Neutrophil (primary cell): ENCODE results near the gene AHSG.

Experiments used
- H3K27ac ChIP-seq: fragments of 200-600 bp; sonication (generic); 2 replicates; pipeline ENCODE4 v1.5.1; 2016; ENCODE audit warnings: mild to moderate bottlenecking, moderate library complexity
- H3K27me3 ChIP-seq: fragments of 200-600 bp; sonication (generic); 2 replicates; pipeline ENCODE4 v1.6.0; 2016; ENCODE audit warnings: mild to moderate bottlenecking
- H3K36me3 ChIP-seq: fragments of 200-600 bp; sonication (generic); 2 replicates; pipeline ENCODE4 v1.5.1; 2017
- H3K4me1 ChIP-seq, 2 experiments: fragments of 200-600 bp in 1 of 2; sonication (generic) in 1 of 2; 1 replicate in 1 of 2; 2 replicates in 1 of 2; pipeline versions ENCODE4 v1.5.1 to v1.6.1; 2013 to 2016; ENCODE audit warnings: low read depth in 1 of 2, low read length in 1 of 2, mild to moderate bottlenecking in 1 of 2, moderate library complexity in 1 of 2; ENCODE audit not compliant: control insufficient read depth in 1 of 2, insufficient read depth in 1 of 2
- H3K4me3 ChIP-seq, 2 experiments: fragments of 200-600 bp in 1 of 2; sonication (generic) in 1 of 2; 1 replicate in 1 of 2; 2 replicates in 1 of 2; pipeline ENCODE4 v1.5.1; 2013 to 2016; ENCODE audit warnings: low read depth in 1 of 2, low read length in 1 of 2, mild to moderate bottlenecking in 1 of 2, moderate library complexity in 1 of 2
- H3K9me3 ChIP-seq: fragments of 200-600 bp; sonication (generic); 2 replicates; pipeline ENCODE4 v1.5.1; 2016
- CTCF ChIP-seq: fragments of 200-600 bp; sonication (generic); IDR thresholded peaks from 2 replicates; pipeline ENCODE4 v1.5.1; 2016; ENCODE audit warnings: antibody characterized with exemption

Gene AHSG

GRCh38 chr3:186608624-186609215 is 4.1 kb upstream of the AHSG start:
- no peaks in the 10 kb centered on the region for H3K4me1 ChIP-seq
- H3K27me3 ChIP-seq: peaks cover 19% of the 10 kb centered on the region
- no peak overlapping the region for H3K27ac ChIP-seq
- no peak overlapping the region for H3K4me3 ChIP-seq
- no peaks in the 10 kb centered on the region for H3K36me3 ChIP-seq
- TF ChIP-seq CTCF: no peak
- H3K9me3 ChIP-seq: no peaks in the 10 kb centered on the region

DNA sequence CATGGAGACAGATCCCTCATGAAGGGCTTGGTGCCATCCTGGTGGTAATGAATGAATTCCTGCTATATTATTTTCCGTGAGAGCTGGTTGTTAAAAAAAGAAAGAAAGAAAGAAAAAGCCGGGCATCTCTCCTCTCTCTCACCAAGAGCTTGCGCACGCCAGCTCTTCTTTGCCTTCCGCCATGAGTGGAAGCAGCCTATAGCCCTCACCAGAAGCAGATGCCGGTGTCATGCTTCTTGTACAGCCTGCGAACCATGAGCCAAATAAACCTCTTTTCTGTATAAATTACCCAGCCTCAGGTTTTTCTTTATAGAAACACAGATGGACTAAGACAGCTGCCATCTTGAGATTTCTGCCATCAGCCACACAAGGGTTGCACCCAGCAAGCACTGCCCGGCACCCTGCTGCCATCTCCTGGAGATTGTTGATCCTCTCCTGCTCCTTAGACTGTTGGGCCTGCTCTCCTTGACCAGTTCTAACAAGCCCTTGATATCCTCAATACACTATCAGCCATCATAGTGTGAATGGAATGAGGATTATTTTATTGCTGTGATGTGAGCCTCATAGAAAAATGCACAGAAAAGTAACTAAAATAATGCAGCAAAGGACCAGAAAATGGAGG is 3.5 kb upstream of the AHSG start:
- H3K27me3 ChIP-seq: peaks cover 26% of the 10 kb centered on the region
- no peak for TF ChIP-seq CTCF
- H3K4me3 ChIP-seq: no peak overlapping the region
- H3K36me3 ChIP-seq: no peaks in the 10 kb centered on the region
- H3K4me1 ChIP-seq: no peaks in the 10 kb centered on the region
- no peak overlapping the region for H3K27ac ChIP-seq
- no peaks in the 10 kb centered on the region for H3K9me3 ChIP-seq

DNA sequence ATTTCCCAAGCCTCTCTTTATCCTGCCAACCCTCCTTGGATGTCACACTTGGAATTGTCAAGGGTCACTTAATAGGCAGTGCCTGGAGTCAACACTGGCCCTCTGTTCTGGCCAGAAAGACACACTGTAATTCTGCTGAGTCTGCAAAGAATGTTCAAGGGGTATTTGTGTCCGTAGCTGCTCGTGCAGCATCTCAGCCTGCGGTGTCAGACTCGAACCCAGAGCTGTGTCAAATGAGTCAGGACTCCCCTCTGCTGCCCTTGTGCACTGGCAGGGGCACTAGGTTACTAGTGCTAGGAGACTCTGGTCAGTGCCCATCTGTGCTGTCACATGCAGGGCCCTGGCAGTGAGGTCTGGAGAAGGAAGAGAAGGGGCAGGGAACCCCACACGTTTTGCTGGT is 795 bp upstream of the AHSG start:
- no peak for TF ChIP-seq CTCF
- Histone ChIP-seq H3K9me3 (no peaks in the 10 kb centered on the region), H3K27me3 (peaks cover 53% of the 10 kb centered on the region)

GRCh38 chr3:186613637-186614265 is 891 bp downstream of the AHSG start:
- no peaks in the 10 kb centered on the region for H3K9me3 ChIP-seq
- no peak overlapping the region for H3K4me3 ChIP-seq
- peaks cover 70% of the 10 kb centered on the region for H3K27me3 ChIP-seq
- peaks cover 0 to 13% of the 10 kb centered on the region in 2 experiments for H3K4me1 ChIP-seq
- no peak for TF ChIP-seq CTCF
- H3K27ac ChIP-seq: no peak overlapping the region
- no peaks in the 10 kb centered on the region for H3K36me3 ChIP-seq

More for the DNA sequence above, 795 bp upstream of the AHSG start:
- Histone ChIP-seq H3K27ac (no peak overlapping the region), H3K36me3 (no peaks in the 10 kb centered on the region), H3K4me1 (peaks cover 0 to 9% of the 10 kb centered on the region in 2 experiments), H3K4me3 (no peak overlapping the region)

GRCh38 chr3:186614266-186614596 is 1.4 kb downstream of the AHSG start:
- no peaks in the 10 kb centered on the region for H3K9me3 ChIP-seq
- no peaks in the 10 kb centered on the region for H3K36me3 ChIP-seq
- H3K27me3 ChIP-seq: peaks cover 70% of the 10 kb centered on the region
- no peak overlapping the region for H3K4me3 ChIP-seq
- no peak overlapping the region for H3K27ac ChIP-seq
- H3K4me1 ChIP-seq: peaks cover 0 to 13% of the 10 kb centered on the region in 2 experiments
- TF ChIP-seq CTCF: no peak
